Measurements from ENCODE around the gene RAPH1.
A peak's percentile ranks its signal among the peaks of the same experiment; 100 is the strongest.

Gene RAPH1

DNA sequence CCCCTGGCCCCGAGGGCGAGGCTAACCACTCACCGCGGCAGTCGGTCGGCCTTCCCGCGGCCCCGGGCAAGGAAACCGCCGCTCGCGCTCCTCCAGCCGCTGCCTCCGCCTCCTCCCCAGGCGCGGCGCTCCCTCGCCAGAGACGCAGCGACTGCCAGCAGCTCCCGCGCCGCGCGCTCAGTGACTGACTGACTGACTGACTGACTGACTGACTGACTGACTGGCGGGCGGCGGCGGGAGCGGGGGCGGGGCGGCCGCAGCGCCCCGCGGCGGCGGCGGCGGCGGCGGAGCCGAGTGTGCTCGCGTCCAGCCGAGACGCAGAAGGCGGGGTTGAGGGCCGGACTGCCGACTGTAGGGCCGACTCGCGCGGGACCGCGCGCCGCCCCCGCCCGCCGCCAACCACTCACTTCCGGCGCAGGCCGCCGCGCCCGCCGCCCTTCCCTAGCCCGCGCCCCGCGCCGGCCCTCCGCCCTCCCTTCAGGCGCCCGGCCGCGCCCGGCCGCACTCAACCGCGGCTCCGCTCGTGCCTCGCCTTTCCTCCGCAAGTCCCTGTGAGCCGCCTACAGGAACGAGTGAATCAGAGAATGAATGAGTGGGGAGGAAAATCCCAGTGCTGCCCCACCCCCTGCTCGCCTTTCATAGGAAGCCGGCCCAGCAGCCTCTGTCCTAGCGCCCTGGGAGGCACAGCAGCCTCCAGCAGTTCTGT, at the start of gene RAPH1:
Gene RAPH1 (minus strand): TSS at position 224 of the 706 bp plus-strand sequence. CDS start 39,948 bp downstream, outside the sequence.
- FAIRE-seq (no peak), DNase-seq (ENCODE audit: insufficient read length, low spot score) (peak; percentile 79)

GRCh38 chr2:203584784-203585183, 49.7 kb upstream of the RAPH1 start:
- DNase-seq (ENCODE audit: insufficient read length, low spot score) (no peak), FAIRE-seq (no peak)

DNA sequence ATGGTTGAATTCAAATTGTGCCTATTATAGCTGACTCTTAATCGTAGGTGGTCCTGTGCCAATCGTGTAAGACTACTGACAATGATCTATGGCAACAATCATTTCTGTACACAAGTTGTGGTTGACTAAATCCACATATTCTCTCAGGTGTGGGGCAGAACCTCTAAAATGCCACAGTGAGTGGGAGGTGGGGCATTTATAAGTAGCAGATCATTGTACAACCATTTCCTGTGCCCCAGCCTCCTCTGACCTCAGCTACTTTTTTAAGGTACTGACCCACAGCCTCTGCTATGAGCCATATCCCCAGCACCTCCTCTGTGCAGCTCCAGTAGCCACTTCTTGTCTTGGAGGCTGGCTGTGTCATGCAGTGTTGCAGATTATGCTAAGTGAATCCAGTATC, 48.6 kb upstream of the RAPH1 start:
- FAIRE-seq (peak; percentile 49), DNase-seq (ENCODE audit: insufficient read length, low spot score) (no peak)

GRCh38 chr2:203583084-203583695, 48.1 kb upstream of the RAPH1 start:
- no peak for DNase-seq (ENCODE audit: insufficient read length, low spot score)
- no peak for FAIRE-seq

DNA sequence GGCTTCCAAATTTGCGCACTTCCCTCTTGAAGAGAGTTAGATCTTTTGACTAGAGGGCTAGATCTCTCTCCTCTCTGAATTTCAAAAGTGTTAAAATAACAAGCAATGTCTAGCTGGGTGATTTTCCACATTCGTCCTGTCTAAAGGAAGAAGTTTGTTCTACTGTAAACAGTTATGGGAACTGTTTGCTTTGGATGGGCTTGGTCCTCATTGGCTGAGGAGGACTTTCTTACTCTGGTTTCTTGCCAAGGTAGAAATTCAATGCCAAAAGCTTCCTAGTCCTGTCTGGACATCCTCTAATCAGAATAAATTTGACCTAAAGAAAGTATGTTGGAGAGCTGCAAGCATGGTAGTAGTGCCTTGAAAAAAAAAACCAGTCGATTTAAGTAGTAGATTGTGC, 47.4 kb upstream of the RAPH1 start:
- no peak for FAIRE-seq

GRCh38 chr2:203580844-203581243, 45.7 kb upstream of the RAPH1 start:
- FAIRE-seq: no peak

More for the DNA sequence above, 47.4 kb upstream of the RAPH1 start:
- DNase-seq (ENCODE audit: insufficient read length, low spot score): no peak

DNA sequence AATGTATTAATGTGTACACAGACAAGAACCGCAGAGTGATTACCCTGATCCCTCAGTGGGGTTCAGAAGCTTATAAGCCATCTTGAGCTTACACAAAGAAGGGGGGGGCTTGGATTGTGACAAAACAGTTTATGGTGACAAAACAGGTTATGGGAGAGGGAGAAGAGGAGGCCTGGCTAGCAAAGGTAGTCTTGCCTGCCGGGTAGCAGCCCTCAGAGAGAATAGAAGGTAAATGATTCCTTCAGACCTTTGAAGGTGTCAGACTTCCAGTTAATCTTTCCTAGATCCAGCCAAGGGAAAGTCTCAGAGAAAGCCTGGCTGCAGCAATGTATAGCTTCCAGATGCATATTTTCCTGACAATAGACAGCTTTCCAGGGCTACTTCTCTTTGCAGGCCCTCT, 44.6 kb upstream of the RAPH1 start:
- FAIRE-seq (no peak), DNase-seq (ENCODE audit: insufficient read length, low spot score) (no peak)

More at GRCh38 chr2:203580844-203581243, 45.7 kb upstream of the RAPH1 start:
- no peak for DNase-seq (ENCODE audit: insufficient read length, low spot score)

- peak; percentile 29 for DNase-seq (ENCODE audit: insufficient read length, low spot score)
- FAIRE-seq: peak; percentile 79
These were observed 43.9 kb upstream of the RAPH1 start for GRCh38 chr2:203578759-203579643.

DNA sequence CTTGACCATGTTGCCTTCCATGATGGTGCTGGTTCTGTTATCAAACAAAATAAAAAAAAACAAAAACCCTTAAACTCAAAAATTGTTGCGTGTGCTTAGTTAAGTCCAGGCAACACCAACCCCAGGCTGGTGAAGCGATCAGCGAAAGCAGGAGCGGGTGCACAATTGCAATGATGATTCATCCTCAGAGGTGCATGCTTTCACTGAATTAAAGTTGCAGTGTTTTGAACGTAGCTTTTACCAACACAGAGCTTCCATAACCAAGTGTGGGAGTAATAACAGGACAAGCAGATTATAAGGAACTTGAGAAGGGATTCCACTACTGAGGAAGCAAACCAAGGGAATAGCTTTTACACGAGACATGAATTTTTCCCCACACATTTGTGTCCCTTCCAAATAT, 39.7 kb upstream of the RAPH1 start:
- no peak for FAIRE-seq
- no peak for DNase-seq (ENCODE audit: insufficient read length, low spot score)

GRCh38 chr2:203572316-203572715, 37.2 kb upstream of the RAPH1 start:
- no peak for DNase-seq (ENCODE audit: insufficient read length, low spot score)
- FAIRE-seq: no peak

DNA sequence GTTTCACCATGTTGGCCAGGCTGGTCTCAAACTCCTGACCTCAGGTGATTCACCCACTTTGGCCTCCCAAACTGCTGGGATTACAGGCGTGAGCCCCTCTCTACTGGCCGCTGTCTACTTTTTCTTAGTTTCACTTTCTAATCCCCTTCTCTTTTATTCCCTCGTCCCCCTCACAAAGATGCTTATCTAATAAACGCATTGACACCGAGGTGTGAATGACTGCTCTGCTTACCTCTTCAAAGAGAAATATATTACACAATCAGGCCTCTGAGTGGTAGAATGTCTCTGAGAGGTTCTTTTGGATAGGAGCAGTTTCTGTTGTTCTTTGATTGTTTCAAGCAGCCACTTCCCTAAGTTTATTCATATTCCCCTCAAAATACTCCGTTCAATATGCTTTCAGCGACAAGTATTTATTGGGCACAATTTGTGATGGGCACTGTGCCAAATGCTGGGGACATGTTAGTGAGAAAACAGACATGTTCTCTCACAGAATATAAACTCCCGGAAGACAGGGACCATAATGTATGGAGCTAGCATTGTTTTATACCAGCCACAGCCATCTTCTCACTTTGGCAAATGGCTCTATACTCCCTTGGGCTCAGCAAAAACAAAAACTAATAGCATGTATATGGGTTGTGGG, 34.7 kb upstream of the RAPH1 start:
- no peak for FAIRE-seq
- DNase-seq (ENCODE audit: insufficient read length, low spot score): no peak

- DNase-seq (ENCODE audit: insufficient read length, low spot score) (no peak), FAIRE-seq (peak; percentile 26)
These were observed 32.6 kb upstream of the RAPH1 start for GRCh38 chr2:203567691-203568090.

DNA sequence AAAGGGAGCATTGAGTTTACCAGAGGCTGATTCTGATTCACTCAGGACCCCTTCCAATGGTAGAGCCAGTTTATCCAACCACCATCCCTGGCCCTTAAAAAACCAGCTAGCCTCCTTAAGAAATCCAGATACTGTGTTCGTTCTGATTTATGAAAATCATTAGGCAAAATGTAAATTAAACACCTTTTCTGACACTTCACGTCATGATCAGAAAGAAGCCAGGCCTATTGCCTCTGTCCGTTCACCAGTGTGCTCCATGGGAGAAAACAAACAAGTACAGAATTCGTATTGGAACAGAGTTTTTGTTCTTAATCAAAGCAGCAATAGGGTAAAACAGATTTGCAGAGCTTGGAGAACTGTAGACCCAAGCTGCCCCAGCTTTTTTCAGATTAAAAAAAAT, 31.1 kb upstream of the RAPH1 start:
- FAIRE-seq: no peak

DNA sequence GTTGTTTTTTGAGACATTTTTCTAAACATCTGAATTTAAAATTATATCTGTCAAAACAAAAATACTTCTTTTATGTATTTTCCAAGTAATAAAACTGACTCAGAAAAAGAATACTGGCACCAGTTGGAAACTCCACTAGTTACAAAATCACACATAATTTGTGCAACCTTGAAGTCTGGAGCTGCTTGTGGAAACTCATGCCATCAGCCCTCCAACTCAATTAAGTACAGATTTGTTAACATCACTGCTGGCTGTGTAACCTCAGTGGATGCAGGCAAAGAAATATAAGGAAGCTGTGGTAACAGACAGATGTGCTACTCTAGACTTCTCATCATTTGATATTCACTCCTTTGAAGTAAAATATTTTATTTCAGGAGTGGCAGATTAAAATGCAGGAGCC, 30.0 kb upstream of the RAPH1 start:
- no peak for DNase-seq (ENCODE audit: insufficient read length, low spot score)
- FAIRE-seq: no peak

More for the DNA sequence above, 31.1 kb upstream of the RAPH1 start:
- DNase-seq (ENCODE audit: insufficient read length, low spot score): no peak

GRCh38 chr2:203562268-203562667, 27.2 kb upstream of the RAPH1 start:
- DNase-seq (ENCODE audit: insufficient read length, low spot score) (no peak), FAIRE-seq (no peak)

DNA sequence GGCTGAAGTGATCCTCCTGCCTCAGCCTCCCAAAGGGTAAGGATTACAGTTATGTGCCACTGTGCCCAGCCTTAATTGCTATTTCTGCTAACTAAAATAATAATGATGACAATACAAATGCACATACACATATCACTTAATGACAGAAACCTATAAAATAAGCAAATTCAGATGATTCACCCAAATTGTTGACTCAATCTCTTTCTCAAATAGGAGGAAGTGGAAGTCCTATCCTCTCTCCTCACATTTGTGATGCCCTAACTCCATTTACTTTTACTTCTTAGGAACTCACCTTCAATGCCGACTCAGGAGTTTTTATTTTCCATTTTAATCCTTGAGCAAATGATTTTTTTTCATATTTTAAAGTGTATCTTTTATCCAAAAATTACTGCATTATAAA, 24.5 kb upstream of the RAPH1 start:
- no peak for DNase-seq (ENCODE audit: insufficient read length, low spot score)

GRCh38 chr2:203553784-203554183, 18.7 kb upstream of the RAPH1 start:
- FAIRE-seq (no peak), DNase-seq (ENCODE audit: insufficient read length, low spot score) (no peak)

More for the DNA sequence above, 24.5 kb upstream of the RAPH1 start:
- no peak for FAIRE-seq

GRCh38 chr2:203551778-203552177, 16.7 kb upstream of the RAPH1 start:
- FAIRE-seq (no peak), DNase-seq (ENCODE audit: insufficient read length, low spot score) (no peak)

- DNase-seq (ENCODE audit: insufficient read length, low spot score) (no peak), FAIRE-seq (no peak)
These were observed 15.2 kb upstream of the RAPH1 start for GRCh38 chr2:203550266-203550665.

- FAIRE-seq (no peak), DNase-seq (ENCODE audit: insufficient read length, low spot score) (no peak)
These were observed 14.3 kb upstream of the RAPH1 start for GRCh38 chr2:203549406-203549805.

DNA sequence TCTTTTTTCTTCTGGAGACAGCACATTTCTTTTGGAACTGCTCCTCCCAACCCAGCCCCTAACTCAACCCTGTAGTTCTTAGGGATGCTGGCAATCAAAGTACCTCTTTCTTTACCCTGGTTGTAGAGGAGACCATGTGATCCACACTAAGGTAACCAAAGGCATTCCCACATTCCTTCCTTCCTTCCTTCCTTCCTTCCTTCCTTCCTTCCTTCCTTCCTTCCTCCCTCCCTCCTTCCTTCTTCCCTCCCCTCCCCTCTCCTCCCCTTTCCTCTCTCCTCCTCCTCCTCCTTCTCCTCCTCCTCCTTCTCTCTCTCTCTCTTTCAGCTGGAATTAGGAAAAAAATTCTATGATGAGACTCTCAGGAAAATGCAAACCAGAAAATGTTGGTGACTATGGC, 13.8 kb upstream of the RAPH1 start:
- FAIRE-seq: no peak
- DNase-seq (ENCODE audit: insufficient read length, low spot score): no peak
